HK-2 (cell line): ENCODE measurements around the gene NT5E.

Experiments
- DNase-seq: peaks from one replicate; pipeline ENCODE4 v3.0.0-alpha.2; 2018; ENCODE audit not compliant: unreplicated experiment

The NT5E gene

DNA sequence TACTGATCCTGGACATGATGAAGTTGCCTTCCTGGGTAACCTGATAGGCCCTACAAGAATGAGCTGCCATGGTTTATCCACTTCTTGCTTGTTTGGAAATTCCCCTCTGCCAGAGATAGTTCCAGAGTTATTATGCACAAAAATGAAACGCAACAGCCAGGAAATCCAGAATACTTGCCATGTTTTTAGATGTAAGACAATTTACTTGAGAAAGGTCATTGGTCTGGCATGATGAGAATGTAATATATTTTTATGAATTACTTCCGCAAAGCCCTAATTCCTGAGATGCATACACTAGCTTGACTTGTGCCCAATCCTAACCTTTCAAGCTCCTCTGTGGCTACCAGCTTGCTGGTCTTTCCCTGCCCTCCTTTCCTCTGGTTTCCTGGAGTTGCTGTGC lies 27.9 kb upstream of the NT5E start:
- no peak for DNase-seq

- DNase-seq, result no peak
Measured at GRCh38 chr6:85422996-85423395, 26.9 kb upstream of the NT5E start.

DNA sequence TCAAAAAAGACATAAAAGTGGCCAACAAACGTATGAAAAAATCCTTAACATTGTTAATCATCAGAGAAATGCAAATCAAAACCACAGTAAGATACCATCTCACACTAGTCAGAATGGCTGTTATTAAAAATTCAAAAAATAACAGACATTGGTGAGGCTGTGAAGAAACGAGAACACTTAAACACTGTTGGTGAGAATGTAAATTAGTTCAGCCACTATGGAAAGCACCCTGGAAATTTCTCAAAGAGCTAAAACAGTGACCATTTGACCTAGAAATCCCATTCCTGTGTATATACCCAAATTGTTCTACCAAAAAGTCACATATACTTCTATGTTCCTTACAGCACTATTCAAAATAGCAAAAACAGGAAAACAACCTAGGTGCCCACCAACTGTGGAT lies 24.9 kb upstream of the NT5E start:
- no peak for DNase-seq

- no peak for DNase-seq
Measured at GRCh38 chr6:85425997-85426396, 23.9 kb upstream of the NT5E start.

DNA sequence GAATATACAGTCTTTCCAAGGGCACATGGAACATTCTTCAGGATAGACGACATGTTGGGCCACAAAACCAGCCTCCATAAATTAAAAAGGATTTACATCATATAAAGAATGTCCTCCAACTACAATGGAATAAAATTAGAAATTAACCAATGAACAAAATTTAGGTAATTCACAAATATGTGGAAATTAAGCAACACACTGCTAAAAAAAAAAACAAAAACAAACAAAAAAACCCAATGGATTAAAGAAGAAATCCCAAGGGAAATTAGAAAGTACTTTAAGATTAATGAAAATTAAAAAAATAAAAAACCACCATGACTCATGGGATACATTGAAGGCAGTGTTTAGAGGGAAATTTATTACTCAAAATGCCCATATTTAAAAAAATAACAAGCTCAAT lies 21.4 kb upstream of the NT5E start:
- DNase-seq, result no peak

DNA sequence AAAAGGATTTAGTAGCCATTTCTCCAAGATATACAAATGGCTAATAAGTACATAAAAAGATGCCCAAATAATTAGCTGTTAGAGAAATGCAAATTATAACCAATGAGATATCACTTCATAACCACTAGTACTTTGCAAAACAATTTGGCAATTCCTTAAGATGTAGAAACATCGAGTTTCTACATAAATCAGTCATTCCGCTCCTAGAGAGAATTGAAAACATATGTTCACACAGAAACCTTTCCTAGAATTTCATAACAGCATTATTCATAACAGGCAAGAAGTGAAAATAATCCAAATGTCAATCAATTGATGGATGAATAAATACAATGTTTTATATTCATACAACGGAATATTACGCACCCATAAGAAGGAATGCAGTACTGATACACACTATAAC lies 20.5 kb upstream of the NT5E start:
- DNase-seq, result no peak

GRCh38 chr6:85431271-85431670 lies 18.6 kb upstream of the NT5E start:
- no peak for DNase-seq

DNA sequence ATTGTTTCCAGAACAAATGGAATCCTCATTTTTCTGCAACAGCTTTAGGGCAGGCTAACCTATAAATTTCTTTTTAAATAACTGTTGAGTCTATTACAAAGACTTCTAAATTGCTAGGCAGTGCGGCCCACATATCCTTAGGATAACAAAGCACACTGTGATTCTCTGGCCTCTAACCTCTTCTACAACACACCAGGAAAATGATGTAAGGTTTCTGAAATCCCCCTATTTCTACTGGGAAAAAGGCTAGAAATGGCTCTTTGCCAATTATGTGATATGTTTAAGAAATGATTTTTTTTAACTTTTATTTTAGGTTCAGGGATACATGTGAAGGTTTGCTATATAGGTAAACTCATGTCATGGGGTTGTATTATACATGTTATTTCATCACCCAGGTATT lies 17.3 kb upstream of the NT5E start:
- no peak for DNase-seq

DNA sequence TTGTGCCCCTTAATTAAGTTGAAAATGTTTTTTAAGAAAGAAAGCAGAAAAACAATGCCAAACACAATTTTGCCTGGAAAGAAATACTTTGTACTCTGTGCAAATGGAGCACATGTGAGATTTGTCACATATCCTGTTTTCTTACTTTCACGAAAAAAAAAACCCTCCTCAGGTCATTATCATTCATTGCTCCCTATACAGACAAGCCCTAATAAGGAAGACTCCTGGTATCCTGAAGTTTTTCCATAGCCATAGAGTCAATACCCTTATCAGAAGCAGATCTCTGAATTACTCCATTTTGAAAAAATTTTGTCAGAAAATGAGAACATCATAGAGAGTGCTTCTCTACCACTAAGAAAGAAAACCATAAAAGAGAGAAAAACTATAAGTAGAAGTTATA lies 14.0 kb upstream of the NT5E start:
- DNase-seq, result no peak

GRCh38 chr6:85436411-85436810 lies 13.5 kb upstream of the NT5E start:
- DNase-seq, result no peak

DNA sequence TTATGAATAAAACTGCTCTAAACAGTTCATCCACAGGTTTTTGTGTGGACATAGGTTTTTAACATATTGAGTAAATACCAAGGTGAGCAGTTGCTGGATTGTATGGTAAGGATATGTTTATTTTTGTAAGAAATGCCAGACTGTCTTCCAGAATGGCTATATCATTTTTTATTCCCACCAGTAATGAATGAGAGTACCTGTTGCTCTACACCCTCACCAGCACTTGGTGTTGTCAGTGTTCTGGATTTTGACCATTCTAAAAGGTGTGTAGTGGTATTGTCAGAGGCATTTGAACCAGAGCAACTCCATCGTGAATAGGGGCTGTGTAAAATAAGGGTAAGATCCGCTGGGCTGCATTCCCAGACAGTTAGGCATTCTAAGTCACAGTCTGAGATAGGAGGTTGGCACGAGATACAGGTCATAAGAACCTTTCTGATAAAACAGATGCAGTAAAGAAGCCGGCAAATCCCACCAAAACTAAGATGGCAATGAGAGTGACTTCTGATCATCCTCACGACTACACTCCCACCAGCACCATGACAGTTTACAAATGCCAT lies 12.9 kb upstream of the NT5E start:
- DNase-seq, result no peak

DNA sequence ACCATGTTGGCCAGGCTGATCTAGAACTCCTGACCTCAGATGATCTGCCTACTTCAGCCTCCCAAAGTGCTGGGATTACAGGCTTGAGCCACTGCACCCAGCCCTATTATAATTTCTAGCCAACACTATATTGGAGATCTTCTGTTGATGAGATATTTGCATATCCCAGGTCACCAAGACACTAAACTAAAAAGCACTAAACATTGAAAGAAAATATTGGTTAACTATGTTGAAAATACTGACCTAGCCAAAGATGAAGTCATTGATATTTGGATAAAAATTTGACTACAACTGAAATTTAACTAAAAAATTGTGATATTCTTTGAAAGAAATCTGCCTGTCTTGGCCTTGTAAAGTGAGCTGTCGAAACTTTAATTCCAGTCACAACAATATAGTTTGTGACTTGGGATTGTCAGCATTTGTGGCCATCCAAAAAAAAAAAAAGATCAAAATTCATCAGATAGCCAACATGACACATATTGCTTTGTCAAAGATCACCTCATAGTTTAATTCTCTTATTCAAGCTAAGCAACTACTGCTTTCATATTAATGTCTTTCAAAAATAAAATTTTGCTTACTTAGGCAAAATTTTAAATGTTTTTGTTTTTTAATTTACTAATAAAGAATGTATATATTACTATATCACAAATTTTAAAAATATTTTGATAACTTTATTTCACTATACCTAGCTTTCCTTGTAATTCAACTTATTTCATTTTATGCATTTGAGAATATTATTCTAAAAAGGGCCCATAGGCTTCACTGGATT lies 6.3 kb upstream of the NT5E start:
- no peak for DNase-seq

DNA sequence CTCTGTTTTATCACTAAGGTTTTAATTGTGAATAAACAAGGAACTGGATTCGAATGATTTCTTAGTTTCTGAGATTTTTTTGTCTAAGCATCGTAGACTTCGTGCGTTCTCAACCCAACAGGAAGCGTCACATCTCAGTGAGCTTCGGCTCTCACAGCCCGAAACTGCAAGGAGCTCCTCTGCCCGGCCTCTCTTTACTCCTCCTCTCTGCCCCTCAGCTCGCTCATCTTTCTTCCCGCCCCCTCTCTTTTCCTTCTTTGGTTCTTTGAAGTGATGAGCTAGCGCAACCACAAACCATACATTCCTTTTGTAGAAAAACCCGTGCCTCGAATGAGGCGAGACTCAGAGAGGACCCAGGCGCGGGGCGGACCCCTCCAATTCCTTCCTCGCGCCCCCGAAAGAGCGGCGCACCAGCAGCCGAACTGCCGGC lies 480 bp upstream of the NT5E start:
- DNase-seq, result peak; percentile 53

DNA sequence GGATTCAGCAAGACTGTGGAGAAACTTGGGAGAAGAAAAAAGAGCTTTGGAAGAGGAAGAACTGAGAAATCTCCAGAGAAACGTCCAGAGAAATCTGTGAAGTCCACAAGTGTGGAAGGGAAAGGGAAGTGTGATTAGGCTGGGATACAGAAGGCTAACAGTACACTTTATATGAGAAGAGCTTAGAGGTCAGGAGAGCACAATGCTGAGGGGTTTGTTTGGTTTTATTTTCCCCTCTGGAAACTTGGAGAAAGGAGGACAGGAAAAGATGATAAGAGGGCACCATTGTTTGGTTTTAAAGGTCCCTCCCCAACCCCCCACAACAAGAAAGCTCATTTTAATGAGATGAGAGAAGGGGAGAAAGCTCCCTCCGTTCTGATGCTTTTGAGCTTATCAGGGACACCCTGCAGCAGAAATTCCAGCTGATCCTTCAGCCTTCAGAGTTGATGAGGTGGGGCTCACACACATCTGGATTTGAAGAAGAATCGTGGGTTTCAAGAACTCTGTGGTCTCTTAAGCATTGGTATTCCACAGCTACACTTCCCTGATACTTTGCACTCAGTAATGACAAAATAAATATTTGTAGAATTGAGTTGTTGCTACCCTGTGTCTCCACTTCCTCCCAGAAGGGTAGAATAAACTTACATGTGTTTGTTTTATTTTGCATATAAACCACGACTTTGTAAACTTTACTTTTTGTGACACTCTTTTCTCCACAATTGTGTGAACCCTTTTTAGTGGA lies 1.9 kb downstream of the NT5E start:
- no peak for DNase-seq

- DNase-seq, result no peak
Measured at GRCh38 chr6:85452441-85452881, 2.6 kb downstream of the NT5E start.

DNA sequence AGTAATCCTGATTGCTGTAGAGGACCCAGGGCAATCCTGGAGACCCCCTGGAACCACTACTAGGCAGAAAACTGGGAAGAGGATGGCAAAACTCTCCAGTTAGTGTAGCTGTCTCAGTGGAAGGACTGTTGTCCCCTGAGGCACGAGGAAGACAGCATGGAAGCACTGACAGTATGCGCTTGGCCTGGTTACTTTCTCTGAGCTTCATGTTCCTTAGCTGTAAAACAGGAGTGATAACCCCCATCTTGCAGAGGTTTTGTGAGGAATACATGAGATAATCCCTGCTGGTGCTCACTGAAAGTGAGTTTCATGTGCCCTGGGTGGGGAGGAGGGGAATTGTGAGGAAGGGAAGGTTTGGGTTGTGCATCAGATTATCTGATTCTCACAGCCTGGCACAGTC lies 3.2 kb downstream of the NT5E start:
- DNase-seq, result no peak

DNA sequence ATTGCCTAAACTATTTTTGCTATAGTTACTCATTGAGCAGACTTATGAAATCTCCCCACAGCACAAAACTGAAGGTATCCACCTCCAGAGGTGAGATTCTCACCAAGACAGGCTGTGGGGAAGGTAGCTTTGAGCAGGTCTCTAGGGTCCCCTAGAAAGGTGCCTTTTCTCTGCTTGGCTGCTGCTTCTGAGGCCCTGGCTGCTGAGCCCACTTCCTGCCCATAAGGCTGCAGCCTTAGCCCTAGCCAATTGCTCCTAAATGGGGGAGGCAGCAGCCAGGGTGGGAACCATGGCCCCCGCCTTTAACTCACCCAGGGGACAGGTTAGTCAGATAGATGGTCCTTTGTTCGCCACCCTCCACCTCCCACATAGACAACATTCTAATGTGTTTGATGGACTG lies 3.6 kb downstream of the NT5E start:
- DNase-seq, result no peak

DNA sequence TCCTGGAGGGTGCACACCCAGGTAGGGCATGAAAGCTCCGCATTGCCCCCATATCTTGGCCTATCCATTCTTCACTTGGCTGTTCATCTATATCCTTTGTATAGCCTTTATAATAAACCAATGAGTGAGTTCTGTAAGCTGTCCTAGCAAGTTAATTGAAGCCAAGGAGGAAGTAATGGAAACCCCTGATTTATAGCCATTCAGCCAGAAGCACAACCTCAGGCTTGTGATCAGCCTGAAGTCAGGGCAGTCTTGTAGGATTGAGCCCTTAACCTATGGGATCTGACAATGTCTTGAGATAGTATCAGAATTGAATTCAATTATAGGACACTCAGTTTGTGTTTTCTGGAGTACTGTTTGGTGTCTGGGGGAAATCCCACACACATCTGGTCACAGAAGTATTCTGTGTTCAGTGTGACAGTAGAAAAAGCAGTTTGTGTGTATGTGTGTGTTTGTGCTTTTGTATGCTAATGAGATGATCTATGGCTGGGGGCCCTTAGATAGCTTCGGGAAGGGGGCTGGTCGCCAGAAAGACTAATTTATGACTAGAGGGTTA lies 5.7 kb downstream of the NT5E start:
- DNase-seq, result no peak

DNA sequence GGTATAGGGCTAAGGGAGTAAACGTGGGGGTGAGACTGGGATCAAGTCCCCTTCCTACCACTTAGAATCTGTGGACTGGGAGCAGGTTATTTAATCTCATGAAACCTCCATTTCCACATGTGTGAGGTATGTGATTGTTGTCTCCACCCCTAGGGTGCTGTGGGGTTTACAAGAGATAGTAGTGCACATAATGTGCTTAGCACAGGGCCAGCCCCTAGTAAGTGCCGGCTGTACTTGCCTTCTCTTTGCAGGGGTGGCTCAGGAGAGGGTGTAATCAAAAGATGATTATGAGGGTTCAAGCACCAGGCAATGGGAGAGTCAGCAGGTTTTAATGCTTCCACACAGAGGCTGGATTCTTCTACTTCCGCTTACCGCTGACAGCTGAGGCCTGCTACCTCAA lies 6.9 kb downstream of the NT5E start:
- no peak for DNase-seq

GRCh38 chr6:85458184-85458583 lies 8.3 kb downstream of the NT5E start:
- DNase-seq, result no peak

DNA sequence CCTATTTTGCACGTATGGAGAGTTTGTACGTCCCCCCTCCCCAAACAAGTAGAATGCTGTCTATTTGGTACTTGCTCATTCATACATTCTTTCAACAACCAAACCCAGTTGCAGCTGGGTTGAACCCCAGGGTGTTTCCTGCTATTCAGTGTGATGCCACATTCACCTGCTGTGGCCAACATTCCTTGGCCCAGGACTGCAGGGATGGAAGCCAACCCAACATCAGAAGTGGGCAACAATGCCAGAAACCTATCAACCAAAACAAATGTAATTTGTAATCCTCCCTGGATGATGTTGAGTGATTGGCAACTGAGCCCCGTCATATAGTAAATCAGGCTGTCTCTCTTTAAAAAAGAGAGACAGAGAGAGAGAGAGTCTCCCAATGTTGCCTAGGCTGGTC lies 8.9 kb downstream of the NT5E start:
- DNase-seq, result no peak

GRCh38 chr6:85459224-85459901 lies 9.5 kb downstream of the NT5E start:
- DNase-seq, result no peak
